Chondrocyte (in vitro differentiated cells): ENCODE data around the gene FLNB. TPM values are rescaled to one million over a fixed set of nuclear protein-coding genes. Genes with fewer than 3 reads are reported as not detected.

Experiments
- DNase-seq: peaks from one replicate; pipeline ENCODE4 v3.0.0; 2021; ENCODE audit warnings: mixed read lengths, low spot score
- H3K27ac Mint-ChIP-seq: one replicate; pipeline ENCODE4 v1.8.0; 2021; ENCODE audit warnings: mild to moderate bottlenecking, moderate library complexity, mixed read lengths; ENCODE audit not compliant: unreplicated experiment
- H3K27me3 Mint-ChIP-seq: 2 replicates; pipeline ENCODE4 v1.8.0; 2021; ENCODE audit warnings: low read depth, mixed read lengths
- H3K36me3 Mint-ChIP-seq: 2 replicates; pipeline ENCODE4 v1.8.0; 2021; ENCODE audit warnings: low read depth, mixed read lengths
- H3K4me1 Mint-ChIP-seq: 2 replicates; pipeline ENCODE4 v1.8.0; 2021; ENCODE audit warnings: low read depth, mild to moderate bottlenecking, mixed read lengths
- H3K4me3 Mint-ChIP-seq: one replicate; pipeline ENCODE4 v1.8.0; 2021; ENCODE audit warnings: mild to moderate bottlenecking, moderate library complexity, mixed read lengths; ENCODE audit not compliant: unreplicated experiment
- H3K9me3 Mint-ChIP-seq: 2 replicates; pipeline ENCODE4 v1.8.0; 2021; ENCODE audit warnings: low read depth, mixed read lengths
- CTCF ChIP-seq: fragments of 200-600 bp; sonication (generic); IDR thresholded peaks from 2 replicates; pipeline ENCODE4 v1.5.0; 2021; ENCODE audit warnings: antibody characterized with exemption, mild to moderate bottlenecking, moderate library complexity
- total RNA-seq: library from RNA; stranded (reverse); gene quantifications from 3 replicates; pipeline ENCODE4 v1.2.1, GENCODE V29; 2021

The FLNB gene
- total RNA-seq, 1 donor from 2014 or later, result 70.2 TPM

GRCh38 chr3:58176827-58177489 lies 168.7 kb downstream of the FLNB start:
- Mint-ChIP-seq H3K27me3 (no peaks in the 10 kb centered on the region), H3K9me3 (no peaks in the 10 kb centered on the region), H3K27ac (no peak overlapping the region), H3K36me3 (no peaks in the 10 kb centered on the region), H3K4me3 (peak overlapping the region; percentile 12), H3K4me1 (peaks cover 11% of the 10 kb centered on the region)
- no peak for DNase-seq
- no peak for TF ChIP-seq CTCF

- Mint-ChIP-seq H3K4me3 (peak overlapping the region; percentile 66), H3K27me3 (no peaks in the 10 kb centered on the region), H3K36me3 (no peaks in the 10 kb centered on the region), H3K9me3 (no peaks in the 10 kb centered on the region), H3K4me1 (peaks cover 11% of the 10 kb centered on the region), H3K27ac (no peak overlapping the region)
- peak; percentile 98 for TF ChIP-seq CTCF
- DNase-seq, result no peak
Observed at GRCh38 chr3:58177747-58178527, 169.7 kb downstream of the FLNB start.

GRCh38 chr3:58178528-58179234 lies 170.5 kb downstream of the FLNB start:
- Mint-ChIP-seq H3K4me1 (peaks cover 11% of the 10 kb centered on the region), H3K9me3 (no peaks in the 10 kb centered on the region), H3K4me3 (peak overlapping the region; percentile 36), H3K36me3 (no peaks in the 10 kb centered on the region), H3K27me3 (no peaks in the 10 kb centered on the region), H3K27ac (no peak overlapping the region)
- DNase-seq, result no peak
- no peak for TF ChIP-seq CTCF

- no peak overlapping the region for H3K27ac Mint-ChIP-seq
- no peaks in the 10 kb centered on the region for H3K36me3 Mint-ChIP-seq
- no peak for TF ChIP-seq CTCF
- H3K4me3 Mint-ChIP-seq, result no peak overlapping the region
- DNase-seq, result no peak
- H3K27me3 Mint-ChIP-seq, result no peaks in the 10 kb centered on the region
- no peaks in the 10 kb centered on the region for H3K9me3 Mint-ChIP-seq
- peaks cover 11% of the 10 kb centered on the region for H3K4me1 Mint-ChIP-seq
Observed at GRCh38 chr3:58179235-58180098, 171.2 kb downstream of the FLNB start.
